Heart right ventricle (tissue), 16 donors: ENCODE data around the gene CAMKK2. TPM values are rescaled to one million over a fixed set of nuclear protein-coding genes. Genes with fewer than 3 reads are reported as not detected.

Experiments used
- ATAC-seq, 8 donors: fragments of 200-7000 bp; cut with Tn5 transposase; one replicate each; pipeline ENCODE4 v1.9.1; 2020; ENCODE audit warnings: mild to moderate bottlenecking in 8 of 8, moderate library complexity in 8 of 8, moderate number of reproducible peaks in 1 of 8
- DNase-seq, 2 donors: peaks; one replicate each; pipeline ENCODE4 v3.0.0-alpha.2; 2020
- H3K27ac ChIP-seq, 10 donors: fragments of 200-600 bp; sonication (generic) in 2 of 10; one replicate each; pipeline versions ENCODE4 v1.5.0 to v1.8.0; 2020 to 2022; ENCODE audit warnings: mild to moderate bottlenecking in 3 of 10
- H3K27me3 ChIP-seq, 7 donors: fragments of 200-600 bp; one replicate each; pipeline ENCODE4 v1.8.0; 2021 to 2022; ENCODE audit warnings: mild to moderate bottlenecking in 2 of 7
- H3K36me3 ChIP-seq, 9 donors: fragments of 200-600 bp; sonication (generic) in 1 of 9; one replicate each; pipeline versions ENCODE4 v1.5.0 to v1.8.0; 2020 to 2022; ENCODE audit warnings: mild to moderate bottlenecking in 2 of 9
- H3K4me1 ChIP-seq, 9 donors: fragments of 200-600 bp; sonication (generic) in 1 of 9; one replicate each; pipeline versions ENCODE4 v1.5.0 to v1.8.0; 2020 to 2022; ENCODE audit warnings: mild to moderate bottlenecking in 4 of 9
- H3K4me3 ChIP-seq, 10 donors: fragments of 200-600 bp; sonication (generic) in 2 of 10; one replicate each; pipeline versions ENCODE4 v1.5.0 to v1.8.0; 2020 to 2022; ENCODE audit warnings: mild to moderate bottlenecking in 7 of 10, moderate library complexity in 2 of 10
- H3K9me3 ChIP-seq, 11 donors: fragments of 200-600 bp in 10 of 11; sonication (generic) in 2 of 11; one replicate each; pipeline versions ENCODE4 v1.5.0 to v1.8.0; 2013 to 2022; ENCODE audit warnings: mild to moderate bottlenecking in 2 of 11, control low read depth in 1 of 11, moderate library complexity in 1 of 11
- whole genome bisulfite sequencing, 2 donors: extraction: QIAGEN DNeasy Blood & Tissue Kit; methylation state at CpG; one replicate each; pipeline ENCODE4 v1.1.7; 2013; ENCODE audit warnings: inconsistent platforms in 1 of 2; 5-methylcytosine and 5-hydroxymethylcytosine counted together
- intact Hi-C, 10 donors: fragments of 100-400 bp; cut with DNase I; formaldehyde crosslinking; loops; one replicate each; pipeline versions ENCODE4 v1.11.1 to v1.14.2; 2022
- polyA plus RNA-seq, 2 donors: library from polyadenylated mRNA; stranded (reverse); fragments of 200-250 nt; gene quantifications; one replicate each; pipeline ENCODE4 v1.2.3, GENCODE V29; 2013
- total RNA-seq, 10 donors: library from RNA; stranded (reverse); fragmentation: NEBNext Ultra II Directional in 3 of 10; extraction: Animal tissue kit (Norgen Biotek cat#: 25700) in 3 of 10; gene quantifications; one replicate each; pipeline versions ENCODE4 v1.2.1 to v1.2.4, GENCODE V29; 2021 to 2023
- TF ChIP-seq, protein P1 (sequence below), 9 donors: fragments of 200-600 bp; sonication (generic) in 2 of 9; IDR thresholded peaks; one replicate each; pipeline versions ENCODE4 v1.5.0 to v1.8.0; 2021 to 2022; ENCODE audit warnings: antibody characterized with exemption in 9 of 9, mild to moderate bottlenecking in 5 of 9, moderate library complexity in 1 of 9
- donor health status: Arrhythmogenic right ventricular cardiomyopathy.
- donor health status: ischemic (EF 13 %, LVEDD 7.1; RV severe dilation, severe dysfunction).
- donor health status: healthy with polysubstance abuse.
- donor health status: DM: no; HTN: yes; CAD: no.
- donor health status: DM: no; HTN: no; CAD: no.
- donor health status: ischemic (EF 25% LVEDD 6.9; RV normal size, moderate dysfunction).
- donor health status: ischemic (EF 25% LVEDD 5.7; RV mildly dilated, moderate dysfunction).
- donor health status: healthy.
- donor health status: DM: yes; HTN: yes; CAD: no.
- donor health status: Ischemic cardiomyopathy.
- donor health status: ischemic (EF 35%, LVEDD 5.7; RV mildly dilated, moderate dysfunction).
- donor health status: nonischemic (EF 11% LVEDD 7.7; RV severe dilation, severe dysfunction).
- donor health status: DM: yes; HTN: yes; CAD: no.
- donor health status: PGD.
- donor health status: ischemic (EF 29% LVEDD 5.4; RV normal size, mild dysfunction).
- donor health status: nonischemic (EF 23%, LVEDD 6.1; RV moderate dilation, normal function).

CAMKK2 gene
- total and polyA plus RNA-seq, 12 donors = 10.8 to 19.3 (median 15.8) TPM

DNA sequence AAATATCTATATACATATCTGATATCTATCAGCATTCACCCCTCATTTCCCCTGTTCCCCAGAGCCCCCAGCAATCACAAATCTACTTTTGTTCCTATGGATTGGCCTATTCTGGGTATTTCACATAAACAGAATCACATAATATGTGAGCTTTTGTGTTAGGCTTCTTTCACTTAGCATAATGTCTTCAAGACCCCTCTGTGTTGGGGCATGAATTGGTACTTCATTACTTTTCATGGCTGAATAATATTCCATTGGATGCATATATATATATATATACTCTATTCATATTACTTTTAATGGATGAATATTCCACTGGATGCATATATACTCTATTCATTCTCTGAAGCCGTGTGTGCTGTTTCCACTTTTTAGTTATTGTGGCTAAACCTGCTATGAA, 28.7 kb downstream of the CAMKK2 start:
- TF ChIP-seq, protein P1, sequence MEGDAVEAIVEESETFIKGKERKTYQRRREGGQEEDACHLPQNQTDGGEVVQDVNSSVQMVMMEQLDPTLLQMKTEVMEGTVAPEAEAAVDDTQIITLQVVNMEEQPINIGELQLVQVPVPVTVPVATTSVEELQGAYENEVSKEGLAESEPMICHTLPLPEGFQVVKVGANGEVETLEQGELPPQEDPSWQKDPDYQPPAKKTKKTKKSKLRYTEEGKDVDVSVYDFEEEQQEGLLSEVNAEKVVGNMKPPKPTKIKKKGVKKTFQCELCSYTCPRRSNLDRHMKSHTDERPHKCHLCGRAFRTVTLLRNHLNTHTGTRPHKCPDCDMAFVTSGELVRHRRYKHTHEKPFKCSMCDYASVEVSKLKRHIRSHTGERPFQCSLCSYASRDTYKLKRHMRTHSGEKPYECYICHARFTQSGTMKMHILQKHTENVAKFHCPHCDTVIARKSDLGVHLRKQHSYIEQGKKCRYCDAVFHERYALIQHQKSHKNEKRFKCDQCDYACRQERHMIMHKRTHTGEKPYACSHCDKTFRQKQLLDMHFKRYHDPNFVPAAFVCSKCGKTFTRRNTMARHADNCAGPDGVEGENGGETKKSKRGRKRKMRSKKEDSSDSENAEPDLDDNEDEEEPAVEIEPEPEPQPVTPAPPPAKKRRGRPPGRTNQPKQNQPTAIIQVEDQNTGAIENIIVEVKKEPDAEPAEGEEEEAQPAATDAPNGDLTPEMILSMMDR (IDR thresholded peaks at IDR 0.05) = no peak
- no peak for ATAC-seq
- intact Hi-C loops = no loop called here
- Histone ChIP-seq H3K9me3 (no peaks in the 10 kb centered on the region), H3K27ac (no peak overlapping the region), H3K36me3 (peaks cover 0 to 97% (median 30%) of the 10 kb centered on the region in 9 donors), H3K4me1 (no peaks in the 10 kb centered on the region), H3K4me3 (no peak overlapping the region), H3K27me3 (no peaks in the 10 kb centered on the region)
- WGBS, 2 donors = 100% methylated on average over 1 of the region's 1 CpG
- DNase-seq = no peak

DNA sequence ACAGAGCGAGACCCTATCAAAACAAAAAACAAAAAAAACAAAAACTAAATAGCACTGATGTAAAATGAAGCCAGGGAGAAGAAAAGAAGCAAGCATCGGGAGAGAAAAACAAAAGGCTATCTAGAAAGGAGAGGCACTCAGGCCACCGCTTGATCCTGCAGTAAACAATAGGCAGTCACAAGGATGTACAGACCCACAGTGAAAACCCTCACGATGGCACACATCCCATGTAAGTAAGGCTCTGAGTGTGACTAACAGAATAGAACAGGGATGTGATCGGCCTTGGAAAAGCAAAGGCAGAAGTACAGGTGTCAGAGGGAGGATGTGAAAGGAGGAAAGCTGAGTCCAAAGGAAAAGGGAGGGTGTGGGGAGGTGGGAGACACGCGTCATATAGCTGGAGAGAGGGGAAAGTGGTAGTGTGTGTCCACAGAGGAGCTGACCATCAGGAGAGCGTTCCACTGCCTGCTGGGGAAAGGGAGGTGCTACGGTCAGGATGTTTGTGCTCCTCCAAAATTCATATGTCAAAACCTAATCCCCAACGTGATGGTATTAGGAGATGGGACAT, 31.5 kb downstream of the CAMKK2 start:
- H3K4me1 ChIP-seq = no peaks in the 10 kb centered on the region
- no peaks in the 10 kb centered on the region for H3K9me3 ChIP-seq
- peaks cover 0 to 100% (median 44%) of the 10 kb centered on the region in 9 donors for H3K36me3 ChIP-seq
- intact Hi-C loops = loop anchor here in 1 of 10 donors (1.0 kb wide), 1 partner anchor 10 kb away; no protein-coding TSS in a partner anchor
- no peak overlapping the region for H3K4me3 ChIP-seq
- no peak for ATAC-seq
- TF ChIP-seq, protein P1 (IDR thresholded peaks at IDR 0.05) = no peak
- 81 to 87% methylated on average over 10 of the region's 10 CpGs for WGBS, 2 donors
- DNase-seq = no peak
- no peaks in the 10 kb centered on the region for H3K27me3 ChIP-seq
- H3K27ac ChIP-seq = no peak overlapping the region

DNA sequence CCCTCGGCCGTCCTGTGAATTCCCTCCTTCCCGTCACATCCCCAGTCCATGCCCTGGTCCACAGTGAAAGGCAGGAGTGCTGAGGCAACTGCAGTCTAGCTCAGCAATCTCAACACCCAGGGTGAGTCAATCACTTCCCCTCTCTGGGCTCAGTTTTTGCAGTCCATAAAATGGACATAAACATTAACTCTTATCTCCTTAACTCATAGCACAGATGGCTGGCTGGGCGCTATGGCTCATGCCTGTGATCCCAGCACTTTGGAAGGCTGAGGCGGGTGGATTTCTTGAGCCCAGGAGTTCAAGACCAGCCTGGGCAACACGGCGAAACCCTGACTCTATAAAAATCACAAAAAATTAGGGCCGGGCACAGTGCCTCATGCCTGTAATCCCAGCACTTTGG, 32.4 kb downstream of the CAMKK2 start:
- ATAC-seq = no peak
- no peaks in the 10 kb centered on the region for H3K4me1 ChIP-seq
- H3K27ac ChIP-seq = no peak overlapping the region
- DNase-seq = no peak
- TF ChIP-seq, protein P1 (IDR thresholded peaks at IDR 0.05) = no peak
- no peak overlapping the region for H3K4me3 ChIP-seq
- H3K9me3 ChIP-seq = no peaks in the 10 kb centered on the region
- WGBS, 2 donors = 91 to 96% methylated on average over 8 of the region's 8 CpGs
- intact Hi-C loops = no loop called here
- H3K36me3 ChIP-seq = peaks cover 0 to 100% (median 46%) of the 10 kb centered on the region in 9 donors
- H3K27me3 ChIP-seq = no peaks in the 10 kb centered on the region

DNA sequence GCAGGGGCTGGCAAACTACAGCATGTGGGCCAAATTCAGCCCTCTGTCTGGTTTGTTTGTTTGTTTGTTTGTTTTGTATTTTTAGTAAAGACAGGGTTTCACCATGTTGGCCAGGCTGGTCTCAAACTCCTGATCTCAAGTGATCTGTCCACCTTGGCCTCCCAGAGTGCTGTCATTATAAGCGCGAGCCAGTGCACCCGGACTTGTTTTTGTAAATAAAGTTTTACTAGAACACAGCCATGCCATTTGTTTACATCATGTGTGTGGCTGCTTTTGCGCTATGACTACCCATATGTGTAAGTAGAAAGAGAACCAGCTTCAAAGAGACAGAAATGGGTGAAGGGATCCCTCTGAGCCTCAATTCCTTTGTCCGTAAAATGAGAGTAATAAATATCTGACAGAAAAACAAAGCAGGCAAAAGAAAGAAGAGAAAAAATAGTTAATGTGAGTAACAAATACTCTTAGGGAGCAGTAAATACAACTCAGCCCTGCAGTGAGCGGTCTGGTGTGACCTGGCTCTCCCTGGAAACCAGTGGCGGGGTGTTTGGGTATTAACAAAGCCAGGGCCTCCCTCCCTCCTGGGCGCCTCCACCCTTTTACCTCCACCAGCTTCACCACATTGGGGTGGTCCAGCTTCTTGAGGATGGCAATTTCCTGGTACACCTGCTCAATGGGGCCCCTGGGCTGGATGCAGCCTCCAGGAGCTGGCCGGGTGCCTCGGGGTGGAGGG, 33.1 kb downstream of the CAMKK2 start:
- H3K27me3 ChIP-seq = no peaks in the 10 kb centered on the region
- ATAC-seq = no peak
- no peak overlapping the region for H3K27ac ChIP-seq
- TF ChIP-seq, protein P1 (IDR thresholded peaks at IDR 0.05) = no peak
- DNase-seq = no peak
- no peaks in the 10 kb centered on the region for H3K9me3 ChIP-seq
- intact Hi-C loops = no loop called here
- H3K36me3 ChIP-seq = peaks cover 0 to 100% (median 38%) of the 10 kb centered on the region in 9 donors
- 95 to 98% methylated on average over 10 of the region's 10 CpGs for WGBS, 2 donors
- no peaks in the 10 kb centered on the region for H3K4me1 ChIP-seq
- H3K4me3 ChIP-seq = no peak overlapping the region
